ENCODE measurements around the gene SMARCB1.

DNA sequence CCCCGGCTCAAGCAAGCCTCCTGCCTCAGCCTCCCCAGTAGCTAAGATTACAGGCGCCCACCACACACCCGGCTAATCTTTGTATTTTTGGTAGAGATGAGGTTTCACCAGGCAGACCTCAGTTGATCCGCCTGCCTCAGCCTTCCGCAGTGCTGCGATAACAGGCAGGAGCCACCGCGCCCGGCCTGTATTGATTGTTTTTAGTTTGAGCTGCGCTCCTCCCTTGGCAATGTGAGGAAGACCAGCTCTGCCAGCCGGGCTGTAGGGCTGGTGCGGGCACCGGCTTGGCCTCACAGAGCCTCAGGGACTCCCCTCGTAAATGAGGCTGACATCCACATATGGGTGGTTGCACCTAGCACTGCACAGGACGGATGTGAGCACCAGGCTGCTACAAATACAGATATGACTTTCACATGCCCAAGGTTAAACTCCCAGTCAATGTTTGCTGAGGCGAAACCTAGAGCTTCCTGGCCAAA is 63.4 kb downstream of the SMARCB1 start:
- TF ChIP-seq CTCF (IDR thresholded peaks at IDR 0.05; ENCODE audit: insufficient read depth, low read length, poor library complexity, severe bottlenecking) = no peak
- no peak for TF ChIP-seq EZH2phosphoT487 (conservative IDR thresholded peaks at IDR 0.05; ENCODE audit: low read length)

All from SU-DHL-6 (cell line).